OCI-LY7 (cell line): ENCODE measurements around the gene TMEM247. TPM values are rescaled to one million over a fixed set of nuclear protein-coding genes. Genes with fewer than 3 reads are reported as not detected.

ENCODE experiments used
- BruUV-seq: library from RNA; stranded (reverse); fragments of 400-500 nt; replicated peaks from 2 replicates; lab custom pipeline; 2021; lab: Mats Ljungman, UMichigan
- CTCF ChIA-PET: fragments of 300-600 bp; sonication (Branson Sonifier 250); formaldehyde crosslinking; loops from one replicate; lab custom pipeline; 2022; ENCODE audit warnings: antibody characterized with exemption; ENCODE audit not compliant: unreplicated experiment; lab: Charles Lee
- POLR2A ChIA-PET: fragments of 300-600 bp; sonication (Branson Sonifier 250); formaldehyde crosslinking; loops from one replicate; lab custom pipeline; 2022; ENCODE audit warnings: antibody characterized with exemption; lab: Charles Lee
- DNase-seq: peaks from one replicate; pipeline ENCODE4 v3.0.0-alpha.2; 2015; ENCODE audit warnings: low spot score
- H2AFZ ChIP-seq: fragments of 200-600 bp; sonication (generic), shearing (Covaris generic); 2 replicates; pipeline ENCODE4 v1.6.1; 2014; ENCODE audit warnings: mild to moderate bottlenecking, antibody characterized with exemption, low read length, moderate library complexity
- H3K27ac ChIP-seq: fragments of 200-600 bp; sonication (generic); 2 replicates; pipeline ENCODE4 v1.5.1; 2014; ENCODE audit warnings: mixed run types, low read depth, mild to moderate bottlenecking, moderate library complexity, low read length, inconsistent platforms; ENCODE audit not compliant: poor library complexity, severe bottlenecking
- H3K36me3 ChIP-seq: fragments of 200-600 bp; sonication (generic); 2 replicates; pipeline ENCODE4 v1.6.1; 2014; ENCODE audit warnings: mild to moderate bottlenecking, antibody characterized with exemption, low read length, moderate library complexity, mixed read lengths; ENCODE audit not compliant: insufficient read depth
- H3K4me1 ChIP-seq: fragments of 200-600 bp; sonication (generic); 2 replicates; pipeline ENCODE4 v1.5.1; 2014; ENCODE audit warnings: mild to moderate bottlenecking, low read length; ENCODE audit not compliant: insufficient read depth, poor library complexity, severe bottlenecking
- H3K4me2 ChIP-seq: fragments of 200-600 bp; sonication (generic); 2 replicates; pipeline ENCODE4 v1.6.1; 2014; ENCODE audit warnings: mild to moderate bottlenecking, low read length
- H3K4me3 ChIP-seq: fragments of 200-600 bp; sonication (generic); 2 replicates; pipeline ENCODE4 v1.5.1; 2014; ENCODE audit warnings: mild to moderate bottlenecking, low read depth, low read length; ENCODE audit not compliant: poor library complexity, severe bottlenecking
- H3K79me2 ChIP-seq: fragments of 200-600 bp; sonication (generic); 2 replicates; pipeline ENCODE4 v1.6.1; 2016; ENCODE audit warnings: low read depth, mild to moderate bottlenecking, low read length, moderate library complexity, mixed read lengths; ENCODE audit not compliant: insufficient read depth
- H3K9me2 ChIP-seq: fragments of 200-600 bp; sonication (generic); 2 replicates; pipeline ENCODE4 v1.6.1; 2016; ENCODE audit warnings: mild to moderate bottlenecking, low read length, mixed read lengths; ENCODE audit not compliant: insufficient read depth
- H3K9me3 ChIP-seq: fragments of 200-600 bp; sonication (generic); 2 replicates; pipeline ENCODE4 v1.6.1; 2014; ENCODE audit warnings: mild to moderate bottlenecking, mixed run types, low read length, mixed read lengths
- H4K20me1 ChIP-seq: fragments of 200-600 bp; sonication (generic); 2 replicates; pipeline ENCODE4 v1.6.1; 2014; ENCODE audit warnings: mild to moderate bottlenecking, antibody characterized with exemption, low read length, moderate library complexity, mixed read lengths; ENCODE audit not compliant: insufficient read depth
- EZH2phosphoT487 ChIP-seq: fragments of 200-600 bp; sonication (generic); IDR thresholded peaks from 2 replicates; pipeline ENCODE4 v1.6.1; 2018; ENCODE audit warnings: low read depth, borderline replicate concordance, mild to moderate bottlenecking, mixed run types, antibody characterized with exemption, low read length, moderate library complexity, mixed read lengths
- intact Hi-C: fragments of 100-400 bp; cut with micrococcal nuclease; formaldehyde crosslinking; loops from one replicate; pipeline ENCODE4 v1.10.0; 2022; ENCODE audit not compliant: unreplicated experiment
- total RNA-seq, 2 experiments: library from RNA; depleted of rRNA in 1 of 2; stranded (reverse); fragments of >200 nt in 1 of 2; shearing (Covaris generic) in 1 of 2; gene quantifications; 2 replicates each; pipeline ENCODE4 v1.2.3, GENCODE V29; 2014 to 2022
- TF ChIP-seq, protein P1 (sequence below): fragments of 200-600 bp; sonication (generic); conservative IDR thresholded peaks from 2 replicates; pipeline ENCODE4 v1.5.1; 2014; ENCODE audit warnings: mild to moderate bottlenecking, antibody characterized with exemption, low read length, moderate library complexity, mixed read lengths

Gene TMEM247
- total RNA-seq, 2 experiments from 2014 or later: not detected

DNA sequence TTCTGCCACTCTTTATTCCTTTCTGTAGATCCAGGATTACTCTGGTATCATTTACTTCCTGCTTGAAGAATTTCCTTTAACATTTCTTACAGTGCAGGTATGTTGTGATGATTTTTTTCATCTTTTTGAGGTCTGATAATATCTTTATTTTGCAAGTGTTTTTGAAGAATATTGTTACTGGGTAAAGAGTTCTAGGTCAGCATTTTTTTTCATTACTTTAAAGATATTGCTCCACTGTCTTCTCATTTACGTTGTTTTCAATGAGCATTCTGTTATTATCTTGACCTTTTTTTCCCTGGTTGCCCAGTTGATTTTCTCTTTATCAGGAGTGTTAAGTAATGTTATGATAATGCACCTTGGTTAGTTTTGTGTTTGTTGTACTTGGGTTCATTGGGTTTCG, 31.7 kb upstream of the TMEM247 start:
- Histone ChIP-seq H3K36me3 (no peaks in the 10 kb centered on the region), H3K9me2 (no peaks in the 10 kb centered on the region), H2AFZ (no peak overlapping the region), H3K4me3 (no peak overlapping the region), H3K9me3 (no peaks in the 10 kb centered on the region), H3K4me1 (no peaks in the 10 kb centered on the region), H4K20me1 (no peaks in the 10 kb centered on the region), H3K27ac (no peak overlapping the region), H3K79me2 (no peaks in the 10 kb centered on the region), H3K4me2 (no peak overlapping the region)
- TF ChIP-seq EZH2phosphoT487: no peak
- TF ChIP-seq, protein P1, sequence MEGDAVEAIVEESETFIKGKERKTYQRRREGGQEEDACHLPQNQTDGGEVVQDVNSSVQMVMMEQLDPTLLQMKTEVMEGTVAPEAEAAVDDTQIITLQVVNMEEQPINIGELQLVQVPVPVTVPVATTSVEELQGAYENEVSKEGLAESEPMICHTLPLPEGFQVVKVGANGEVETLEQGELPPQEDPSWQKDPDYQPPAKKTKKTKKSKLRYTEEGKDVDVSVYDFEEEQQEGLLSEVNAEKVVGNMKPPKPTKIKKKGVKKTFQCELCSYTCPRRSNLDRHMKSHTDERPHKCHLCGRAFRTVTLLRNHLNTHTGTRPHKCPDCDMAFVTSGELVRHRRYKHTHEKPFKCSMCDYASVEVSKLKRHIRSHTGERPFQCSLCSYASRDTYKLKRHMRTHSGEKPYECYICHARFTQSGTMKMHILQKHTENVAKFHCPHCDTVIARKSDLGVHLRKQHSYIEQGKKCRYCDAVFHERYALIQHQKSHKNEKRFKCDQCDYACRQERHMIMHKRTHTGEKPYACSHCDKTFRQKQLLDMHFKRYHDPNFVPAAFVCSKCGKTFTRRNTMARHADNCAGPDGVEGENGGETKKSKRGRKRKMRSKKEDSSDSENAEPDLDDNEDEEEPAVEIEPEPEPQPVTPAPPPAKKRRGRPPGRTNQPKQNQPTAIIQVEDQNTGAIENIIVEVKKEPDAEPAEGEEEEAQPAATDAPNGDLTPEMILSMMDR: no peak
- ChIA-PET CTCF (no interaction called here), POLR2A (no interaction called here)
- intact Hi-C loops: no loop called here
- no peak for DNase-seq
- BruUV-seq: no TSS peak

DNA sequence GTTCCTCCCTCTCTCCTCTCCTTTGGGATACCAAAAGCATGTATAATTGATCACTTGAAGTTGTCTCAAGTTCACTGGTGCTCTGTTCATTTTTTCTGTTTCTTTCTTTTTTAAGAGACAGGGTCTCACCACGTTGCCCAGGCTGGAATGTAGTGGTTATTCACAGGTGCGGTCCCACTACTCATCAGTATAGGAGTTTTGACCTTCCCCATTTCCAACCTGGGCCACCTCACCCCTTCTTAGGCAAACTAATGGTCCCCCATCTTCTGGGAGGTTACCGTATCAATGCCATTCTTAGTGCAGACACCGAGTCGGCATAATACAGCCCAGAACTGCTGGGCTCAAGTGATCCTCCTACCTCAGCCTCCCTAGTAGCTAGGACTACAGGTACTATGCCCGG, 31.3 kb upstream of the TMEM247 start:
- no peak for DNase-seq
- H3K79me2 ChIP-seq: no peaks in the 10 kb centered on the region
- H3K9me2 ChIP-seq: no peaks in the 10 kb centered on the region
- ChIA-PET CTCF (no interaction called here), POLR2A (no interaction called here)
- H2AFZ ChIP-seq: no peak overlapping the region
- no peak overlapping the region for H3K27ac ChIP-seq
- no peaks in the 10 kb centered on the region for H3K9me3 ChIP-seq
- intact Hi-C loops: no loop called here
- TF ChIP-seq, protein P1: no peak
- TF ChIP-seq EZH2phosphoT487: no peak
- BruUV-seq: no TSS peak
- no peak overlapping the region for H3K4me2 ChIP-seq
- no peaks in the 10 kb centered on the region for H3K36me3 ChIP-seq
- no peak overlapping the region for H3K4me3 ChIP-seq
- H4K20me1 ChIP-seq: no peaks in the 10 kb centered on the region
- H3K4me1 ChIP-seq: no peaks in the 10 kb centered on the region

DNA sequence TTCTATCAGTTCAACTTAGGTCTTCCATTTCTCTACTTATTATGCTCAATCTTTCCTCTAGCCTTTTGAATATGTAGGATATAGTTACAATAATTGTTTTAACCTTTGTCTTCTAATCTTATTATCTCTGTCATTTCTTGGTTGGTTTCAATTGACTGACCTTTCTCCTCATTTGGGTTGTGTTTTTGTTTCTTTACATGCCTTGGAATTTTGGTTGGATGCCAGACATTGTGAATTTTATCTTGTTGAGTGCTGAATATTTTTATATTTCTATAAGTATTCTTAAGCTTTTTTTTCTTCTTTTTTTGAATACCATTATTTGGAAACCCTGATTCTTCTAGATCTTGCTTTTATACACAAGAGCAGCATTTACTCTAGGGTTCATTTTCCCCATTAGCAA, 30.7 kb upstream of the TMEM247 start:
- Histone ChIP-seq H3K9me3 (no peaks in the 10 kb centered on the region), H3K4me1 (no peaks in the 10 kb centered on the region), H3K4me2 (no peak overlapping the region), H3K9me2 (no peaks in the 10 kb centered on the region), H3K36me3 (no peaks in the 10 kb centered on the region), H3K4me3 (no peak overlapping the region), H3K79me2 (no peaks in the 10 kb centered on the region), H4K20me1 (no peaks in the 10 kb centered on the region), H2AFZ (no peak overlapping the region), H3K27ac (no peak overlapping the region)
- no peak for TF ChIP-seq EZH2phosphoT487
- TF ChIP-seq, protein P1: no peak
- BruUV-seq: no TSS peak
- DNase-seq: no peak
- ChIA-PET POLR2A (no interaction called here), CTCF (no interaction called here)
- intact Hi-C loops: no loop called here
